ENCODE data around the gene PAX2. TPM values are rescaled to one million over a fixed set of nuclear protein-coding genes. Genes with fewer than 3 reads are reported as not detected.

Gene PAX2
- total and polyA plus RNA-seq, 4 donors = not detected

DNA sequence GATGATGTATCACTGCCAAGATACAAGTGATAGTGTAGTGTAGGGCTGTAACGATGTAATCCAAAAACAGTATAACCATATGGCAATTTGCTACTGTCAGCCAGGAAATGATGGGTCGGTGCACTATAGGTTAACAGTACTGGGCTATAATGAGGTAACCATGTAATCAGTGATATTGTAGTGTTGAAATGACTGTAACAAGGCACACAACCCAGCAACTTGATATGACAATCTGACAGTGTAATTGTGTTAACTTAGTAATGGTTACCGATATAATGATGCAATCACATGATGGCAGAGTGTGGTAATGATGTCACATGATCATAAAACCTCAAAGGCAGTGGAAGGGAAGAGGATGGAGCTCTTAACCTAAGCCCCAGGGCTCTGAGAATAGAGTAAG is 93.6 kb downstream of the PAX2 start (continued):
- TF ChIP-seq, protein P1, sequence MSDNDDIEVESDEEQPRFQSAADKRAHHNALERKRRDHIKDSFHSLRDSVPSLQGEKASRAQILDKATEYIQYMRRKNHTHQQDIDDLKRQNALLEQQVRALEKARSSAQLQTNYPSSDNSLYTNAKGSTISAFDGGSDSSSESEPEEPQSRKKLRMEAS (IDR thresholded peaks at IDR 0.05) = no peak
- TF ChIP-seq FOXA2 (IDR thresholded peaks at IDR 0.05) (no peak), GABPA (IDR thresholded peaks at IDR 0.05 in 1 of 2, conservative IDR thresholded peaks at IDR 0.05 in 1 of 2) (no peak)

DNA sequence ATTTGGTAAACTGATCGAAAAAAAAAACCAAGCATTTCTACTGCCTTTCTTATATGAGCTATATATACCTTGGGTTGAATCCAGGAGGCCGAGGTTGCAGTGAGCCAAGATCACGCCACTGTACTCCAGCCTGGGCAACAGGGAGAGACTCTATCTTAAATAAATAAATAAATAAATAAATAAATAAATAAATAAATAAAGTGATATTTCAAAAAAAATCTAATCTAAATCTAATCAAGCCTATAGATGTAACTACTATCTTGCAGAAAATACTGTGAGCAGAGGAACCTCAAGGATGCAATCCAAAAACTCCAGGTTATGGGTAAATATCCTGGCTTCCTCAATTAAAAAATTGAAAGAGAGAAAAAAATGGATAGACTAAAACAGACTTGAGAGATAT is 96.1 kb downstream of the PAX2 start:
- Histone ChIP-seq H3K9ac (ENCODE audit: low read depth in 1 of 2, low read length in 2 of 2) (no peak overlapping the region), H3K27ac (ENCODE audit: low read depth in 1 of 2, low read length in 2 of 2) (no peak overlapping the region), H3K27me3 (ENCODE audit: control insufficient read depth in 4 of 4, insufficient read depth in 4 of 4, low read length in 3 of 4) (peaks cover 0 to 8% (median 1%) of the 10 kb centered on the region in 4 donors), H3K36me3 (ENCODE audit: control insufficient read depth in 4 of 4, insufficient read depth in 3 of 4, low read depth in 1 of 4, low read length in 3 of 4) (no peaks in the 10 kb centered on the region), H3K4me3 (ENCODE audit: low read depth in 1 of 3, low read length in 3 of 3) (no peak overlapping the region), H3K4me1 (ENCODE audit: control insufficient read depth in 4 of 4, insufficient read depth in 4 of 4, low read length in 3 of 4) (no peaks in the 10 kb centered on the region), H3K9me3 (ENCODE audit: control insufficient read depth in 4 of 4, low read length in 3 of 4) (no peaks in the 10 kb centered on the region)
- TF ChIP-seq RAD21 (IDR thresholded peaks at IDR 0.05) = no peak
- TF ChIP-seq, protein P2, sequence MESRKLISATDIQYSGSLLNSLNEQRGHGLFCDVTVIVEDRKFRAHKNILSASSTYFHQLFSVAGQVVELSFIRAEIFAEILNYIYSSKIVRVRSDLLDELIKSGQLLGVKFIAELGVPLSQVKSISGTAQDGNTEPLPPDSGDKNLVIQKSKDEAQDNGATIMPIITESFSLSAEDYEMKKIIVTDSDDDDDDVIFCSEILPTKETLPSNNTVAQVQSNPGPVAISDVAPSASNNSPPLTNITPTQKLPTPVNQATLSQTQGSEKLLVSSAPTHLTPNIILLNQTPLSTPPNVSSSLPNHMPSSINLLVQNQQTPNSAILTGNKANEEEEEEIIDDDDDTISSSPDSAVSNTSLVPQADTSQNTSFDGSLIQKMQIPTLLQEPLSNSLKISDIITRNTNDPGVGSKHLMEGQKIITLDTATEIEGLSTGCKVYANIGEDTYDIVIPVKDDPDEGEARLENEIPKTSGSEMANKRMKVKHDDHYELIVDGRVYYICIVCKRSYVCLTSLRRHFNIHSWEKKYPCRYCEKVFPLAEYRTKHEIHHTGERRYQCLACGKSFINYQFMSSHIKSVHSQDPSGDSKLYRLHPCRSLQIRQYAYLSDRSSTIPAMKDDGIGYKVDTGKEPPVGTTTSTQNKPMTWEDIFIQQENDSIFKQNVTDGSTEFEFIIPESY (IDR thresholded peaks at IDR 0.05) = no peak
- TF ChIP-seq HNF4A (conservative IDR thresholded peaks at IDR 0.05) = no peak
- no peak for TF ChIP-seq SP1 (IDR thresholded peaks at IDR 0.05)
- TF ChIP-seq, protein P3, sequence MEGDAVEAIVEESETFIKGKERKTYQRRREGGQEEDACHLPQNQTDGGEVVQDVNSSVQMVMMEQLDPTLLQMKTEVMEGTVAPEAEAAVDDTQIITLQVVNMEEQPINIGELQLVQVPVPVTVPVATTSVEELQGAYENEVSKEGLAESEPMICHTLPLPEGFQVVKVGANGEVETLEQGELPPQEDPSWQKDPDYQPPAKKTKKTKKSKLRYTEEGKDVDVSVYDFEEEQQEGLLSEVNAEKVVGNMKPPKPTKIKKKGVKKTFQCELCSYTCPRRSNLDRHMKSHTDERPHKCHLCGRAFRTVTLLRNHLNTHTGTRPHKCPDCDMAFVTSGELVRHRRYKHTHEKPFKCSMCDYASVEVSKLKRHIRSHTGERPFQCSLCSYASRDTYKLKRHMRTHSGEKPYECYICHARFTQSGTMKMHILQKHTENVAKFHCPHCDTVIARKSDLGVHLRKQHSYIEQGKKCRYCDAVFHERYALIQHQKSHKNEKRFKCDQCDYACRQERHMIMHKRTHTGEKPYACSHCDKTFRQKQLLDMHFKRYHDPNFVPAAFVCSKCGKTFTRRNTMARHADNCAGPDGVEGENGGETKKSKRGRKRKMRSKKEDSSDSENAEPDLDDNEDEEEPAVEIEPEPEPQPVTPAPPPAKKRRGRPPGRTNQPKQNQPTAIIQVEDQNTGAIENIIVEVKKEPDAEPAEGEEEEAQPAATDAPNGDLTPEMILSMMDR (IDR thresholded peaks at IDR 0.05; ENCODE audit: low read depth, low read length, missing input control) = no peak
- TF ChIP-seq GABPA (IDR thresholded peaks at IDR 0.05 in 1 of 2, conservative IDR thresholded peaks at IDR 0.05 in 1 of 2) = no peak
- WGBS = 85% methylated on average over 3 of the region's 3 CpGs
- no peak for DNase-seq (ENCODE audit: low spot score)

DNA sequence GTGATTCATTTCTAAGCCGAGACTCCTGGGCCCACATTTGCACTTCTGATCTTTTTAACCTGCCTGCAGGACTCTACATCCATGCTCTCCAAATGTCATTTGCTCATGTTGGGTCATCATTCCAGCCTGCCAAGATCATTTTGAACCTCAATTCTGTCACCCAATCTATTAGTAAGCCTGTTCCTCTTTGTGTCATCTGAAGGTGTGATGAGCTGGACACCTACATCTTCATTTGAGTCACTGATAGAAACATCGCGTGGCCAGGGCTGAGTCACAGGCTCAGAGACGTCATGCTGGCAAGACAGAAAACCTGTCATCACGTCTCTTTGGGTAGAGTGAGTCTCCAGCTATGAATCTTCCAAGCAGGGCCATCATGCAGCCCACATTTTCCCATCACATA is 102.1 kb downstream of the PAX2 start:
- Histone ChIP-seq H3K36me3 (ENCODE audit: control insufficient read depth in 4 of 4, insufficient read depth in 3 of 4, low read depth in 1 of 4, low read length in 3 of 4) (no peaks in the 10 kb centered on the region), H3K9ac (ENCODE audit: low read depth in 1 of 2, low read length in 2 of 2) (no peak overlapping the region), H3K4me3 (ENCODE audit: low read depth in 1 of 3, low read length in 3 of 3) (no peak overlapping the region), H3K9me3 (ENCODE audit: control insufficient read depth in 4 of 4, low read length in 3 of 4) (no peaks in the 10 kb centered on the region), H3K4me1 (ENCODE audit: control insufficient read depth in 4 of 4, insufficient read depth in 4 of 4, low read length in 3 of 4) (no peaks in the 10 kb centered on the region), H3K27ac (ENCODE audit: low read depth in 1 of 2, low read length in 2 of 2) (no peak overlapping the region), H3K27me3 (ENCODE audit: control insufficient read depth in 4 of 4, insufficient read depth in 4 of 4, low read length in 3 of 4) (peaks cover 0 to 16% (median 2%) of the 10 kb centered on the region in 4 donors)
- DNase-seq (ENCODE audit: low spot score) = no peak
- TF ChIP-seq HNF4A (conservative IDR thresholded peaks at IDR 0.05) (no peak), FOXA1 (IDR thresholded peaks at IDR 0.05) (no peak), GABPA (IDR thresholded peaks at IDR 0.05 in 1 of 2, conservative IDR thresholded peaks at IDR 0.05 in 1 of 2) (no peak), JUND (IDR thresholded peaks at IDR 0.05) (no peak), RAD21 (IDR thresholded peaks at IDR 0.05) (no peak), TAF1 (conservative IDR thresholded peaks at IDR 0.05) (no peak)
- TF ChIP-seq, protein P4, sequence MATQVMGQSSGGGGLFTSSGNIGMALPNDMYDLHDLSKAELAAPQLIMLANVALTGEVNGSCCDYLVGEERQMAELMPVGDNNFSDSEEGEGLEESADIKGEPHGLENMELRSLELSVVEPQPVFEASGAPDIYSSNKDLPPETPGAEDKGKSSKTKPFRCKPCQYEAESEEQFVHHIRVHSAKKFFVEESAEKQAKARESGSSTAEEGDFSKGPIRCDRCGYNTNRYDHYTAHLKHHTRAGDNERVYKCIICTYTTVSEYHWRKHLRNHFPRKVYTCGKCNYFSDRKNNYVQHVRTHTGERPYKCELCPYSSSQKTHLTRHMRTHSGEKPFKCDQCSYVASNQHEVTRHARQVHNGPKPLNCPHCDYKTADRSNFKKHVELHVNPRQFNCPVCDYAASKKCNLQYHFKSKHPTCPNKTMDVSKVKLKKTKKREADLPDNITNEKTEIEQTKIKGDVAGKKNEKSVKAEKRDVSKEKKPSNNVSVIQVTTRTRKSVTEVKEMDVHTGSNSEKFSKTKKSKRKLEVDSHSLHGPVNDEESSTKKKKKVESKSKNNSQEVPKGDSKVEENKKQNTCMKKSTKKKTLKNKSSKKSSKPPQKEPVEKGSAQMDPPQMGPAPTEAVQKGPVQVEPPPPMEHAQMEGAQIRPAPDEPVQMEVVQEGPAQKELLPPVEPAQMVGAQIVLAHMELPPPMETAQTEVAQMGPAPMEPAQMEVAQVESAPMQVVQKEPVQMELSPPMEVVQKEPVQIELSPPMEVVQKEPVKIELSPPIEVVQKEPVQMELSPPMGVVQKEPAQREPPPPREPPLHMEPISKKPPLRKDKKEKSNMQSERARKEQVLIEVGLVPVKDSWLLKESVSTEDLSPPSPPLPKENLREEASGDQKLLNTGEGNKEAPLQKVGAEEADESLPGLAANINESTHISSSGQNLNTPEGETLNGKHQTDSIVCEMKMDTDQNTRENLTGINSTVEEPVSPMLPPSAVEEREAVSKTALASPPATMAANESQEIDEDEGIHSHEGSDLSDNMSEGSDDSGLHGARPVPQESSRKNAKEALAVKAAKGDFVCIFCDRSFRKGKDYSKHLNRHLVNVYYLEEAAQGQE (IDR thresholded peaks at IDR 0.05) = no peak
- WGBS = 61% methylated on average over 5 of the region's 5 CpGs

Data from liver (tissue), 9 donors.